HG02588 (cell line): ENCODE measurements around the gene NISCH.

ENCODE experiments used
- ATAC-seq: cut with Tn5 transposase; IDR thresholded peaks from one replicate; pipeline ENCODE4 v1.9.1; 2021; ENCODE audit warnings: mild to moderate bottlenecking, moderate library complexity; ENCODE audit not compliant: unreplicated experiment

NISCH gene

GRCh38 chr3:52511509-52511908 lies 56.1 kb downstream of the NISCH start:
- ATAC-seq: no peak

GRCh38 chr3:52512105-52512504 lies 56.7 kb downstream of the NISCH start:
- ATAC-seq: no peak

DNA sequence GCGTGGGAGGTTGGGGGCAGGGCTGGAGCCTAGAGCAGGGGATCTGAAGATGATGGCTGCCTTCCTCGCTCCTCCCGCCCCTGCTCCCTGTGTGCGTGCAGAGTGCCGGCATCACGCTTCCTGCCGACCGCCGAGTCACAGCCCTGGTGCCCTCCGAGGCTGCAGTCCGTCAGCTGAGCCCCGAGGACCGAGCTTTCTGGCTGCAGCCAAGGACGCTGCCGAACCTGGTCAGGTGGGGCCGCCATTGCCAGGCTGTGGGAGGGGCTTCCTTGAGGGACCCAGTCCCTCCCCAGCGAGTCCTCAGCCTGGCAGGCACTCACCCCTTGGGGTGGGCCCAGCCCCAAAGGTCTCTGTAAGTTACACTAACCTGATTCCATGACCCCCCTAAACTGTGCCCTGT lies 57.3 kb downstream of the NISCH start:
- no peak for ATAC-seq

GRCh38 chr3:52513281-52513680 lies 57.9 kb downstream of the NISCH start:
- ATAC-seq: no peak

- ATAC-seq: no peak
Measured at GRCh38 chr3:52514576-52514975, 59.2 kb downstream of the NISCH start.

DNA sequence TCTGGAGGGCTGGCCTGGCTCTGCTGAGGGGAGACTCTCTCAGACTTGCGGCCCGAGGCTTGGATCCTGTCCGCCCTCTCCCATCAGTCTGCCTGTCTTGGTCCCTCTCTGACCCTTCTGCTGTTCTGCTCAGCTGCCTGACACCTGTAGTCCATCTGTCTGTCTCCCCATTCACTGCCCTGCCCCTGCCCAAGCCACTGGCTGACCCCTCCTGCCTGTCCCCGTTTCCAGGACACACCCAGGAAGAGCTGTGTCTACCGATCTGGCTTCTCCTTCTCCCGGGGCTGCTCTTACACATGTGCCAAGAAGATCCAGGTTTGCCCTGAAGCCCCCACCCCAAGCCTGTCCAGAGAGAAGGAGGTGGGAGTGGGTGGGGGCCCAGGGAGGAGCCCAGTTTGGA lies 59.8 kb downstream of the NISCH start:
- ATAC-seq: no peak

- no peak for ATAC-seq
Measured at GRCh38 chr3:52516509-52517195, 61.2 kb downstream of the NISCH start.

DNA sequence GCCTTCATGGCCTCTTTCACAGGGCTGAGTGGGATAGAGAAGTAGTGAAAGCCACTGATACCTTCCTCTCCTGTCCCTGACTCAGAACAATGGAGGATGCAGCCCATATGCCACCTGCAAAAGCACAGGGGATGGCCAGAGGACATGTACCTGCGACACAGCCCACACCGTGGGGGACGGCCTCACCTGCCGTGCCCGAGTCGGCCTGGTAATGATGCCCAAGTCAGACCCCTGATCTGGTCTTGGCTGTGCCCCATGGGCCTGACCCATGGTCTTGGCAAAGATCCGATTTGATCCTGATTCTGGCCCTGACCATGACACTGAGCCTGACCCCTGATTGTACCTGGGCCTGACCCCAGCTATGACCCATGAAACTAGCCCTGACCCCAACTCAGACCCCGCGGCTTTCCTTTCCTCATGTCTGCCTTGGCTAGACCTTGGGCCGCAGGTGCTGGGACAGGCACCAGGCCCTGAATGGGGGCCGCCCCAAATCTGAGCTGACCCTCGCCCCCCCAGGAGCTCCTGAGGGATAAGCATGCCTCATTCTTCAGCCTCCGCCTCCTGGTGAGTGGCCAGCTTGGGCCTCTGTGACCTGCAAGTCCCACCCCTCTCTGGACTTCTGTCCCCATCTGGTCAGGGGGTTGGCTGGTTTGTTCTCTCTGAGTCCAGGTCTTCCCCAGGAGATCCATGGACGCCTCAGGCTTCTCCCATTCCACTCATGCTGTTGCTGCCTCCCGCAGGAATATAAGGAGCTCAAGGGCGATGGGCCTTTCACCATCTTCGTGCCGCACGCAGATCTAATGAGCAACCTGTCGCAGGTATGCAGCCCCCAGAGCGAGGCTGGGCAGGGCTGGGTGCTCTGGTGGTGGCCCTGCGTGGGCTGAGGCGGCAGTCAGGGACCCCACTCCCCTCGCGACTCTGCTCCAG lies 62.7 kb downstream of the NISCH start:
- no peak for ATAC-seq

DNA sequence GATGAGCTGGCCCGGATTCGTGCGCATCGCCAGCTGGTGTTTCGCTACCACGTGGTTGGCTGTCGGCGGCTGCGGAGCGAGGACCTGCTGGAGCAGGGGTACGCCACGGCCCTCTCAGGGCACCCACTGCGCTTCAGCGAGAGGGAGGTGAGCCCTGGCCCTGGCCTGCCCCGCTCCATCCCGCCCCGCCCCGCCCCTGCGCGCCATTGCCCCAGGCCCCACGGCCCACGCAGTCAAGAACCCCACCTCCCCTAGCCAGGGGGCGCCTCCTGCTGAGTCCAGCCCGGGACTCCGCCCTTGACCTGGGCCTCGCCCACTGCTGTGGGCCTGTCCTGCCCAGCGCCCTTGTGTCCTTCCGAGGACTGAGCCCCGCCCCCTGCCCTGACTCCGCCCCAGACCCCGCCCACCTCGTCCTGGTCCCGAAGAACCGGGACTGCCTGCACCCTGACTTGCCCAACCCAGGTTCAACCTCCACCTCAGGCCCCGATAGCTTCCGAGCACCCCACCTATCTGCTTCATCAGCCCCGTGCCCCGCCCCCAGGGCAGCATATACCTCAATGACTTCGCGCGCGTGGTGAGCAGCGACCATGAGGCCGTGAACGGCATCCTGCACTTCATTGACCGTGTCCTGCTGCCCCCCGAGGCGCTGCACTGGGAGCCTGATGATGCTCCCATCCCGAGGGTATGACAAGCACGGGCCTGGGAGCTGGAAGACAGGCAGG lies 63.5 kb downstream of the NISCH start:
- no peak for ATAC-seq

DNA sequence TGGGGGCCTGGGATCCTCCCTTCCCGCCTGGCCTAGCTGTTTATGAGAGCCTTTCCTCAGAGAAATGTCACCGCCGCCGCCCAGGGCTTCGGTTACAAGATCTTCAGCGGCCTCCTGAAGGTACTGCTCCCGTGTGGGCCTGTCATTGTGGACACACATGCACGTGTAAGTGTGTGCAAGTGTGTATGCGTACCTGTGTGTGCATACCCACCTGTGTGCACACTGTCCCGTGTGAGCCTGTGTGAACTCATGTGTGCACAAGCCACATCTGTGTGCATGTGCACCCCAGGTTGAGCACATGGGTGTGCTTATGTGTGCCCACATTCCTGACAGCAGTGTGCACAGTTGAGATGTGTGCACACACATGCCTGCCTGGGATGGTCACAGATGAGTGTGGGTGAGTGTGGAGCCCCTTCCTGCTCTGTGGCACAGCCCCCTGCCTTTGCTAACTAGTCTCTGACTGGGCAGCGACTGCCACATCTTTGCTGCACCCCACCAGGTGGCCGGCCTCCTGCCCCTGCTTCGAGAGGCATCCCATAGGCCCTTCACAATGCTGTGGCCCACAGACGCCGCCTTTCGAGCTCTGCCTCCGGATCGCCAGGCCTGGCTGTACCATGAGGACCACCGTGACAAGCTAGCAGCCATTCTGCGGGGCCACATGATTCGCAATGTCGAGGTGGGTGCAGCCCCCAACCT lies 64.2 kb downstream of the NISCH start:
- no peak for ATAC-seq

DNA sequence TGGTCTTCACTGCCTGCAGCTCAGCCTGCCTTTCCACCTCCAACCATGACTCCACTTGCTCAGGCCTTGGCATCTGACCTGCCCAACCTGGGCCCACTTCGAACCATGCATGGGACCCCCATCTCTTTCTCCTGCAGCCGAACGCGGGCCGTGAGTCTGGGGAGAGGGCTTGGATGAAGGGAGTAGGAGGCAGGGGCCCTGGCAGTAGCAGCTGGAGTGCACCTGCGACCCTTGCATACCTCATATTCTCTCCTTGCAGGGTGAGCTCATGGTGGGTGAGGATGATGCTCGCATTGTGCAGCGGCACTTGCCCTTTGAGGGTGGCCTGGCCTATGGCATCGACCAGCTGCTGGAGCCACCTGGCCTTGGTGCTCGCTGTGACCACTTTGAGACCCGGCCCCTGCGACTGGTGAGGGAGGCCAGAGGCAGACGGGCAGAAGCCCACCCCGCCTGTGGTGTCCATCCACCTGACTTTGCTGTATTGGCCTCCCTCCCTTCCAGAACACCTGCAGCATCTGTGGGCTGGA lies 64.8 kb downstream of the NISCH start:
- no peak for ATAC-seq

DNA sequence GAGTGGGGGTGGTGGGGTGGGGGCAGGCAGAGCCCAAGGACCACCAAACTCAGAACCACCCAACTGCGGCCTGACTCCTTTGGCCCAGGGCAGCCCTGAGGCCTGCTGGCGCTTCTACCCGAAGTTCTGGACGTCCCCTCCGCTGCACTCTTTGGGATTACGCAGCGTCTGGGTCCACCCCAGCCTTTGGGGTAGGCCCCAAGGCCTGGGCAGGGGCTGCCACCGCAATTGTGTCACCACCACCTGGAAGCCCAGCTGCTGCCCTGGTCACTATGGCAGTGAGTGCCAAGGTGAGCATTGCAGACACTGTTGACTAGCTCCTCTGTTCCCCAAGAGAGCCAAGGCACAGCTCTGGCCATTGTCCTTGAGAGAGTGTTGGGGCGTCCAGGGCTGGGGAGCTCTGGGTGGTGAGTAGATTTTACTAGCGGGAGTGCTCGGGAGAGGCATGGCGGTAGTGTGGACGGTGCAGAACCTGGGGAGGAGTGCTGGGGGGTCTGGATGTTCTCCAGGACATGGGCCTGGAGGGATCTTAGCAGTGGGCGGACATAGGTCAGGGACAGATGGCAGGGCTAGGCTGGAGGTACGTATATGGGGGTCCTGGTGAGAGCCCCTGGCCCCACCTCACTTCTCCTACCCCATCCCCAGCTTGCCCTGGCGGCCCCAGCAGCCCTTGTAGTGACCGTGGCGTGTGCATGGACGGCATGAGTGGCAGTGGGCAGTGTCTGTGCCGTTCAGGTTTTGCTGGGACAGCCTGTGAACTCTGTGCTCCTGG lies 65.5 kb downstream of the NISCH start:
- no peak for ATAC-seq

DNA sequence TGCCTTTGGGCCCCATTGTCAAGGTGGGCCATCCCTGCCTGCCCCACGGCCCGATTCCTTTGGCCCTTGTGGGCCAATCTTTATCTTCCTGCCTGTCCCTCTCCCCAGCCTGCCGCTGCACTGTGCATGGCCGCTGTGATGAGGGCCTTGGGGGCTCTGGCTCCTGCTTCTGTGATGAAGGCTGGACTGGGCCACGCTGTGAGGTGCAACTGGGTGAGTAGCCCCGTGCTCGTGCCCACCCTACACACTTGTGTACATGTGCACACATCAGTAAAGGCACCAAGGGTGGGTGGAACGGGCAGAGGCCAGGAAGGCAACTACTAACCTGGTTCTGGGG lies 66.1 kb downstream of the NISCH start:
- no peak for ATAC-seq

GRCh38 chr3:52521881-52522650 lies 66.7 kb downstream of the NISCH start:
- no peak for ATAC-seq

- ATAC-seq: no peak
Measured at GRCh38 chr3:52522651-52523251, 67.3 kb downstream of the NISCH start.

DNA sequence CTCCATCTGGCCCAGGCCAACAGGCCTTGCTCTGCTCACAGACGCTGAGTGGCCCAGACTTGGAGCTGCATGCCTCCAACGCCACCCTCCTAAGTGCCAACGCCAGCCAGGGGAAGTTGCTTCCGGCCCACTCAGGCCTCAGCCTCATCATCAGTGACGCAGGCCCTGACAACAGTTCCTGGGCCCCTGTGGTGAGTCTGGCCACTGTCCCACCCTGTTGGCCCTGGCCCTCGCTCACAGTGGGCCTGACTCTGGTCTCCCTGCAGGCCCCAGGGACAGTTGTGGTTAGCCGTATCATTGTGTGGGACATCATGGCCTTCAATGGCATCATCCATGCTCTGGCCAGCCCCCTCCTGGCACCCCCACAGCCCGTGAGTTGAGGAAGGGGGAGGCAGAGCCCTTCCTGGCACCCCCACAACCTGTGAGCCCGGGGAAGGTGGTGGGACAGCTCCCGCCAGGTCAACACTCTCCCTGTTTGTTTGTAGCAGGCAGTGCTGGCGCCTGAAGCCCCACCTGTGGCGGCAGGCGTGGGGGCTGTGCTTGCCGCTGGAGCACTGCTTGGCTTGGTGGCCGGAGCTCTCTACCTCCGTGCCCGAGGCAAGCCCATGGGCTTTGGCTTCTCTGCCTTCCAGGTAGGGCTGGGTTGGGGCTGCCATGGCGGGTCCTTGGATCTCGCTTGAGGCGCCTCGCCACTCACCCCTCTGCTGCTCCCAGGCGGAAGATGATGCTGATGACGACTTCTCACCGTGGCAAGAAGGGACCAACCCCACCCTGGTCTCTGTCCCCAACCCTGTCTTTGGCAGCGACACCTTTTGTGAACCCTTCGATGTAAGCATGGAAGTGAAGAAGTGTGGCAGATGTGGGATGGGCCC lies 68.2 kb downstream of the NISCH start:
- ATAC-seq: no peak

DNA sequence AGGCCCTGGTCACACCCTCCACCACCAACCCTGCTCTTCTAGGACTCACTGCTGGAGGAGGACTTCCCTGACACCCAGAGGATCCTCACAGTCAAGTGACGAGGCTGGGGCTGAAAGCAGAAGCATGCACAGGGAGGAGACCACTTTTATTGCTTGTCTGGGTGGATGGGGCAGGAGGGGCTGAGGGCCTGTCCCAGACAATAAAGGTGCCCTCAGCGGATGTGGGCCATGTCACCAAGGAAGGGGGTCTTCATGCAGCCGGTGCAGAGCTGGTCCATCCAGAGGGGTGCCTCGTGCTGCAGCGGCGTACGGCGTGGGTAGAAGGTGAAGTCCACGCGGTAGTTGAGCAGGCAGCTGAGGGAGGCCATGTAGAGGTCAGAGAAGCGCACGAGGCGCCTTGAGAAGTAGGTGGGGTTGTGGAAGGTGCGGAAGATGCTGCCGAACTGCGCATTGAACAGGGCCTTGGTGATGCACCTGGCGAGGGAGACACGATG lies 68.9 kb downstream of the NISCH start:
- no peak for ATAC-seq
